ENCODE measurements around the gene RYR3.

DNA sequence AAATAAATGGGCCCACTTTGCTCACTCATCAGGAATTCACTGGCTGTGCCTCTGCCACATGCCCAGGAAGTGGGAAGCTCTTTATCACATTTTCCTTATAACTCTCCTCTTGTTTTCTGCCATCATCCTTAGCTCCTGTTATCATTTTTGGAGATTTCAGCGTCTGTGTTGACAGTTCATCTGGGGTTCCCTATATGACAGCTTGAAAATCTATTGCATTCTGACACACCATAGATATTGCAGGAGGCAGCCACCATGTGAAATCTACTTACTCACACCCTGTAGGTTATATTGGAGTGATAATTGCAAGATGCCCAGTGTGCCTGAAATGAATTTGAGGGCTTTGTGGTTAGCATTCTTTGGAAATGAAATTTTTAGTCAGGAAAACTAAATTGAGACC is 132.9 kb downstream of the RYR3 start:
- TF ChIP-seq, protein P1, sequence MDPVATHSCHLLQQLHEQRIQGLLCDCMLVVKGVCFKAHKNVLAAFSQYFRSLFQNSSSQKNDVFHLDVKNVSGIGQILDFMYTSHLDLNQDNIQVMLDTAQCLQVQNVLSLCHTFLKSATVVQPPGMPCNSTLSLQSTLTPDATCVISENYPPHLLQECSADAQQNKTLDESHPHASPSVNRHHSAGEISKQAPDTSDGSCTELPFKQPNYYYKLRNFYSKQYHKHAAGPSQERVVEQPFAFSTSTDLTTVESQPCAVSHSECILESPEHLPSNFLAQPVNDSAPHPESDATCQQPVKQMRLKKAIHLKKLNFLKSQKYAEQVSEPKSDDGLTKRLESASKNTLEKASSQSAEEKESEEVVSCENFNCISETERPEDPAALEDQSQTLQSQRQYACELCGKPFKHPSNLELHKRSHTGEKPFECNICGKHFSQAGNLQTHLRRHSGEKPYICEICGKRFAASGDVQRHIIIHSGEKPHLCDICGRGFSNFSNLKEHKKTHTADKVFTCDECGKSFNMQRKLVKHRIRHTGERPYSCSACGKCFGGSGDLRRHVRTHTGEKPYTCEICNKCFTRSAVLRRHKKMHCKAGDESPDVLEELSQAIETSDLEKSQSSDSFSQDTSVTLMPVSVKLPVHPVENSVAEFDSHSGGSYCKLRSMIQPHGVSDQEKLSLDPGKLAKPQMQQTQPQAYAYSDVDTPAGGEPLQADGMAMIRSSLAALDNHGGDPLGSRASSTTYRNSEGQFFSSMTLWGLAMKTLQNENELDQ (tag by site-specific recombination; IDR thresholded peaks at IDR 0.05; ENCODE audit: low read depth) = no peak
- TF ChIP-seq MYNN (tag by site-specific recombination; IDR thresholded peaks at IDR 0.05; ENCODE audit: borderline replicate concordance) (no peak), ZNF121 (tag by site-specific recombination; IDR thresholded peaks at IDR 0.05) (no peak), ZNF510 (tag by site-specific recombination; IDR thresholded peaks at IDR 0.05; ENCODE audit: insufficient replicate concordance) (no peak), ZNF830 (tag by site-specific recombination; IDR thresholded peaks at IDR 0.05; ENCODE audit: low read depth) (no peak), ZNF350 (tag by site-specific recombination; IDR thresholded peaks at IDR 0.05) (no peak), ZNF654 (tag by site-specific recombination; IDR thresholded peaks at IDR 0.05; ENCODE audit: low read depth) (no peak), ZNF239 (tag by site-specific recombination; IDR thresholded peaks at IDR 0.05) (no peak), HOXA7 (CRISPR knock-in tag; IDR thresholded peaks at IDR 0.05; ENCODE audit: borderline replicate concordance) (no peak), ZNF561 (tag by site-specific recombination; IDR thresholded peaks at IDR 0.05; ENCODE audit: borderline replicate concordance) (no peak), ZBTB21 (tag by site-specific recombination; IDR thresholded peaks at IDR 0.05) (no peak), ZNF530 (tag by site-specific recombination; IDR thresholded peaks at IDR 0.05; ENCODE audit: low read depth) (no peak)
- TF ChIP-seq, protein P2, sequence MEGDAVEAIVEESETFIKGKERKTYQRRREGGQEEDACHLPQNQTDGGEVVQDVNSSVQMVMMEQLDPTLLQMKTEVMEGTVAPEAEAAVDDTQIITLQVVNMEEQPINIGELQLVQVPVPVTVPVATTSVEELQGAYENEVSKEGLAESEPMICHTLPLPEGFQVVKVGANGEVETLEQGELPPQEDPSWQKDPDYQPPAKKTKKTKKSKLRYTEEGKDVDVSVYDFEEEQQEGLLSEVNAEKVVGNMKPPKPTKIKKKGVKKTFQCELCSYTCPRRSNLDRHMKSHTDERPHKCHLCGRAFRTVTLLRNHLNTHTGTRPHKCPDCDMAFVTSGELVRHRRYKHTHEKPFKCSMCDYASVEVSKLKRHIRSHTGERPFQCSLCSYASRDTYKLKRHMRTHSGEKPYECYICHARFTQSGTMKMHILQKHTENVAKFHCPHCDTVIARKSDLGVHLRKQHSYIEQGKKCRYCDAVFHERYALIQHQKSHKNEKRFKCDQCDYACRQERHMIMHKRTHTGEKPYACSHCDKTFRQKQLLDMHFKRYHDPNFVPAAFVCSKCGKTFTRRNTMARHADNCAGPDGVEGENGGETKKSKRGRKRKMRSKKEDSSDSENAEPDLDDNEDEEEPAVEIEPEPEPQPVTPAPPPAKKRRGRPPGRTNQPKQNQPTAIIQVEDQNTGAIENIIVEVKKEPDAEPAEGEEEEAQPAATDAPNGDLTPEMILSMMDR (tag by site-specific recombination; IDR thresholded peaks at IDR 0.05) = no peak
- TF ChIP-seq, protein P3, sequence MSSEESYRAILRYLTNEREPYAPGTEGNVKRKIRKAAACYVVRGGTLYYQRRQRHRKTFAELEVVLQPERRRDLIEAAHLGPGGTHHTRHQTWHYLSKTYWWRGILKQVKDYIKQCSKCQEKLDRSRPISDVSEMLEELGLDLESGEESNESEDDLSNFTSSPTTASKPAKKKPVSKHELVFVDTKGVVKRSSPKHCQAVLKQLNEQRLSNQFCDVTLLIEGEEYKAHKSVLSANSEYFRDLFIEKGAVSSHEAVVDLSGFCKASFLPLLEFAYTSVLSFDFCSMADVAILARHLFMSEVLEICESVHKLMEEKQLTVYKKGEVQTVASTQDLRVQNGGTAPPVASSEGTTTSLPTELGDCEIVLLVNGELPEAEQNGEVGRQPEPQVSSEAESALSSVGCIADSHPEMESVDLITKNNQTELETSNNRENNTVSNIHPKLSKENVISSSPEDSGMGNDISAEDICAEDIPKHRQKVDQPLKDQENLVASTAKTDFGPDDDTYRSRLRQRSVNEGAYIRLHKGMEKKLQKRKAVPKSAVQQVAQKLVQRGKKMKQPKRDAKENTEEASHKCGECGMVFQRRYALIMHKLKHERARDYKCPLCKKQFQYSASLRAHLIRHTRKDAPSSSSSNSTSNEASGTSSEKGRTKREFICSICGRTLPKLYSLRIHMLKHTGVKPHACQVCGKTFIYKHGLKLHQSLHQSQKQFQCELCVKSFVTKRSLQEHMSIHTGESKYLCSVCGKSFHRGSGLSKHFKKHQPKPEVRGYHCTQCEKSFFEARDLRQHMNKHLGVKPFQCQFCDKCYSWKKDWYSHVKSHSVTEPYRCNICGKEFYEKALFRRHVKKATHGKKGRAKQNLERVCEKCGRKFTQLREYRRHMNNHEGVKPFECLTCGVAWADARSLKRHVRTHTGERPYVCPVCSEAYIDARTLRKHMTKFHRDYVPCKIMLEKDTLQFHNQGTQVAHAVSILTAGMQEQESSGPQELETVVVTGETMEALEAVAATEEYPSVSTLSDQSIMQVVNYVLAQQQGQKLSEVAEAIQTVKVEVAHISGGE (tag by site-specific recombination; conservative IDR thresholded peaks at IDR 0.05; ENCODE audit: low read depth) = no peak

Measured in HEK293 (cell line).